Astrocyte of the cerebellum (primary cell): ENCODE data around the gene AGPAT3.

Experiments
- DNase-seq: peaks from one replicate; pipeline ENCODE4 v3.0.0-alpha.2; 2011; ENCODE audit warnings: low read depth
- H3K4me3 ChIP-seq: 2 replicates; pipeline ENCODE4 v1.5.1; 2011; ENCODE audit warnings: mild to moderate bottlenecking, low read depth, low read length, moderate library complexity
- in situ Hi-C: cut with HindIII; loops from 2 replicates; pipeline ENCODE4 v1.10.0; 2017; ENCODE audit warnings: low sequenced_read_pairs
- TF ChIP-seq, protein P1 (sequence below): IDR thresholded peaks from 2 replicates; pipeline ENCODE4 v1.5.1; 2012; ENCODE audit warnings: low read length, low read depth, moderate library complexity, mild to moderate bottlenecking; ENCODE audit errors: missing control alignments

AGPAT3 gene

DNA sequence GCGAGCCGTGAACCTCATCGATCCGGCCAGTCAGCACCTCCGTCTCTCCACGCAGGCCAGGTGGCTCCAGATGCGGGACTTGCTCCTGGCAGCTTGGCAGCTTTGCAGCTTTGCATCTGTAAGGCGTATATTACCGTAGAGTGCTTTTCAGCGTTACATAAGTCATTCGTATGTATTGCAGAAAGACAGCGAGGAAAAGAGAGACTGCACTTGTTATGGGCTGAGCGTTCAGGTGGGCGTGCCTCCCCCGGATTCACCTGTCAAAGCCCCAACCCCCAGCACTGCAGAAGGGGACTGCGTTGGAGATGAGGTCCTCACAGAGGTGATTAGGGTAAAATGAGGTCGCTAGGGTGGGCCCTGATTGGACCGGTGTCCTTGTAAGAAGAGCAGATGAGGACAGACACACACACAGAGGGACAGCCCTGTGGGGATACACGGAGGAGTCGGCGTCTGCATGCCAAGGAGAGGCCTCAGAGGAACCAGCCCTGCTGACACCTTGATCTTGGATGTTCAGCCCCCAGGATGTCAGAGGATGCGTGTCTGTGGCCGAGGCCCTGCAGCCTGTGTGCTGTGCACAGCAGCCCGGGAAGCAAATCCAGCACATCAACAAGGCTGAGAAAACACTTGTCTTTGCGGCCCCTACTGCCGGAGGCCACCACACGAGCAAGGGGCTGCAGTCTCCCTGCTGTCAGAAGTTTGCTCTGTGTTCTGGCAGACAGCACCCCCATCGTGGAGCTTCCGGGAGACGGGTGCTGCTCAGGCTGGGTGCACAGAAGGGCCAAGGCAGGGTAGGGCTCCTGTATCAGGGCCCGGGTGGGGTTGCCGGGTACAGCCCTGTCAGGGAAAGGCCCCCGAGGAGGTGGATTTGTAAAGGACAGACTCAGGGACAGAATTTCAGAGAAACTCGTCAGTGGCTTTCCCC, 10.9 kb upstream of the AGPAT3 start:
- TF ChIP-seq, protein P1, sequence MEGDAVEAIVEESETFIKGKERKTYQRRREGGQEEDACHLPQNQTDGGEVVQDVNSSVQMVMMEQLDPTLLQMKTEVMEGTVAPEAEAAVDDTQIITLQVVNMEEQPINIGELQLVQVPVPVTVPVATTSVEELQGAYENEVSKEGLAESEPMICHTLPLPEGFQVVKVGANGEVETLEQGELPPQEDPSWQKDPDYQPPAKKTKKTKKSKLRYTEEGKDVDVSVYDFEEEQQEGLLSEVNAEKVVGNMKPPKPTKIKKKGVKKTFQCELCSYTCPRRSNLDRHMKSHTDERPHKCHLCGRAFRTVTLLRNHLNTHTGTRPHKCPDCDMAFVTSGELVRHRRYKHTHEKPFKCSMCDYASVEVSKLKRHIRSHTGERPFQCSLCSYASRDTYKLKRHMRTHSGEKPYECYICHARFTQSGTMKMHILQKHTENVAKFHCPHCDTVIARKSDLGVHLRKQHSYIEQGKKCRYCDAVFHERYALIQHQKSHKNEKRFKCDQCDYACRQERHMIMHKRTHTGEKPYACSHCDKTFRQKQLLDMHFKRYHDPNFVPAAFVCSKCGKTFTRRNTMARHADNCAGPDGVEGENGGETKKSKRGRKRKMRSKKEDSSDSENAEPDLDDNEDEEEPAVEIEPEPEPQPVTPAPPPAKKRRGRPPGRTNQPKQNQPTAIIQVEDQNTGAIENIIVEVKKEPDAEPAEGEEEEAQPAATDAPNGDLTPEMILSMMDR: no peak
- no peak overlapping the region for H3K4me3 ChIP-seq
- in situ Hi-C loops: loop anchor here (25.0 kb wide), 1 partner anchor 92 kb away; no protein-coding TSS in a partner anchor
- no peak for DNase-seq

DNA sequence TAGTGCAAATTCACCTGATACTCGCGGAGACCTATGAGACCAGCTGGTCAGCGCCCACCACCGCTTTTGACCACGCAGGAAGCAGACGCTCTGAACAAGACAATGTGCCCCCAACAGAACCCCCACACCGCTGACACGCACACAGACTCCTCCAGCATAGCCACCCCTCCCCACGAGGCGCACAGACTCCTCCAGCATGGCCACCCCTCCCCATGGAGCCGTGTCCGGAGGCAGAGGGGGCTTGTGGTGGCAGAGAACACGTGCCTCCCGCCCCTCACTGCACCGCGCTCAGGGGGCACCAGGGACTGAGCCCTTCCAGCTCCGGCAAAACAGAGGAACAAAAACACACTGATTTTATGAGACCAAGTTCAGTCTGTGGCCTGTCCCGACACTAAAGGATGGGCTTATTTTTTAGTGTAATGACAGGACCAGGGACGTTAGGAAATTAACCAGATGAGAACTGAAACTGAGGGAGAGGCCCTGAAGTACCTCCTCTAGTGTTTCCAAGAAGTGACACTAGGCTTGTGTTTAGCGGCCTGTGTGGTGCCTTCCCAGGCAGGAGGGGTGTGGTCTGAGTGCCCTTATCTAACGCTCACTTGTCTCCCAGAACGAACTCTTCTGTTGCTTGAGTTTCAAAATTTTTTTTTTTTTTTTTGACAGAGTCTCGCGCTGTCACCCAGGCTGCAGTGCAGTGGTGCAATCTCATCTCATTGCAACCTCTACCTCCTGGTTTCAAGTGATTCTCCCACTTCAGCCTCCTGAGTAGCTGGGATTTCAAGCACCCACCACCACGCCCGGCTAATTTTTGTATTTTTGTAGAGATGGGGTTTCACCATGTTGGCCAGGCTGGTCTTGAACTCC, 10.0 kb upstream of the AGPAT3 start:
- no peak for DNase-seq
- H3K4me3 ChIP-seq: no peak overlapping the region
- TF ChIP-seq, protein P1: no peak
- in situ Hi-C loops: loop anchor here (25.0 kb wide), 1 partner anchor 93 kb away; no protein-coding TSS in a partner anchor

DNA sequence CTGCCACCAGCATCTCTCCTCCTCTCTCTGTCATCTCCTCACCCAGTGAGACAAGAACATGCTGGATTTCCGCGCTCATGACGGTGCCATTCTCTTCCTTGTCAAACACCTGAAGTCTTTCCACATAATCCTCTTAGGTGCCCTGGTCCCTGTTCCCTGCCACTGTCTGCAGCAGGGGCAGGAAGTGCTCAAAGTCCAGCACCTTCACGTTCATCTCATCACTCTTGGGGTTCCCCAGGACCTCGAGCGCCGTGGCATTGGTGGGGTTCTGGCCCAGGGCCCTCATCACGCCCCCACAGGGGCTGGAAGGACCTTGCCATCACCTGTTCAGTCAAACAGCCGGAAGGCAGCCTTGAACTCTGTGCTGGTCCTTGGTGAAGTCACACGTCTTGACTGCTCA, 9.1 kb upstream of the AGPAT3 start:
- in situ Hi-C loops: loop anchor here (25.0 kb wide), 1 partner anchor 94 kb away; no protein-coding TSS in a partner anchor
- TF ChIP-seq, protein P1: no peak
- no peak for DNase-seq
- H3K4me3 ChIP-seq: no peak overlapping the region

DNA sequence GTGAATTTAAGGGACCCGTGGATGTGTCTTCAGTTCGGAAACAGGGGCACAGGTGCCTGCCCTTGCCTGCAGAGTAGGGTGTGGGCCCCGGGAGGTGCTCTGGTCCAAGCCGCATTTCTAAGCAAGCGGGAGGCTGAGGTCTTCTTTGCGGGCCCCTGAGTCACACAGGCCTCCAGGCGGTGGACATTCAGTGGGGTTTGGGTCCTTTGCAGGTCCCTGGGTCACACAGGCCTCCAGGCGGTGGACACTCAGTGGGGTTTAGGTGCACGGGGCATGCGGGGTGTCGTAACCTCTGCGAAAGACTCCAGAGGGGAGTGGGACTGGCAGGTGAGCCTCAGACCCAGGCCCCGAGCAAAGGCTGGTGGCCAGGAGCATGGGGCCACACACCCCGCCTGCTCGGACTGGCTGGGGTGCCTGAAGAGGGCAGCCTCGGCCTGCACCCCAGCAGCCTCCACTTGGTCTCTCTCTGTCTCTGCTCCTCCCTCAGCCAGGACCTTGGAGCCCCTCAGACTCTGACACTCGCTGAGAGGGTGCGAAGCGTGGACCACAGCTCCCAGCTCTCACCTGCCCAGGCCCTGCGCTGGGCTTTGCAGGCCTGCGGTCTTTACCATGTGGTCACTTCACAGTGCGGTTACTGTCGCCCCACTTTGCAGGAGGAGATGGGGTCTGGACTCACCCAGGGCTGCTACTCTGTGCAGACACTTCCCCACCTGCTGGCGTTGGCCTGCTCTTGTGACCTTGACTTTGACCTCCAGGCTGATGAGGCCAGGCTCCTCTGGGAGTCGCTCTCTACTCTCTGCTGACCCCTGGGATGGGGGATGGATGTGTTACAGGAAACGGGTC, 6.0 kb upstream of the AGPAT3 start:
- in situ Hi-C loops: loop anchor here (25.0 kb wide), 1 partner anchor 97 kb away; no protein-coding TSS in a partner anchor

DNA sequence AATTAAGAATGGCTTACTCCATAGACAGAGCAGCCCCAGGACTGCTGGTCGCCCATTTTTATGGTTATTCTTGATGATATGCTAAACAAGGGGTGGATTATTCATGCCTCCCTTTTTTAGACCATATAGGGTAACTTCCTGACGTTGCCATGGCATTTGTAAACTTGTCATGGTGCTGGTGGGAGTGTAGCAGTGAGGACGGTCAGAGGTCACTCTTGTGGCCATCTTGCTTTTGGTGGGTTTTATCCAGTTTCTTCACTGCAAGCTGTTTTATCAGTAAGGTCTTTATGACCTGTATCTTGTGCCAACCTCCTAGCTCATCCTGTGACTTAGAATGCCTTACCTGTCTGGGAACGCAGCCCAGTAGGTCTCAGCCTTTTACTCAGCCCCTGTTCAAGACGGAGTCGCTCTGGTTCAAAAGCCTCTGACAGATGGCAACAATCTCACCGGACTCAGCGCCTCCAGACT, 5.2 kb upstream of the AGPAT3 start:
- TF ChIP-seq, protein P1: no peak
- no peak for DNase-seq
- H3K4me3 ChIP-seq: no peak overlapping the region
- in situ Hi-C loops: loop anchor here (10.0 to 25.0 kb wide), 2 partner anchors 55 to 97 kb away; no protein-coding TSS in a partner anchor

More for the DNA sequence above, 6.0 kb upstream of the AGPAT3 start:
- H3K4me3 ChIP-seq: no peak overlapping the region
- DNase-seq: no peak
- TF ChIP-seq, protein P1: no peak
